COLO668 (cell line): ENCODE data around the gene TIFAB.
"Not testable (repeated sequence)": the region's sequence is repeated elsewhere in the genome, so short reads cannot be mapped to it uniquely, and the experiment has no call there.

Experiments
- DNase-seq: peaks from one replicate; lab custom pipeline; 2025; ENCODE audit not compliant: unreplicated experiment; lab: John Stamatoyannopoulos, UW

The TIFAB gene, protein sequence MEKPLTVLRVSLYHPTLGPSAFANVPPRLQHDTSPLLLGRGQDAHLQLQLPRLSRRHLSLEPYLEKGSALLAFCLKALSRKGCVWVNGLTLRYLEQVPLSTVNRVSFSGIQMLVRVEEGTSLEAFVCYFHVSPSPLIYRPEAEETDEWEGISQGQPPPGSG

DNA sequence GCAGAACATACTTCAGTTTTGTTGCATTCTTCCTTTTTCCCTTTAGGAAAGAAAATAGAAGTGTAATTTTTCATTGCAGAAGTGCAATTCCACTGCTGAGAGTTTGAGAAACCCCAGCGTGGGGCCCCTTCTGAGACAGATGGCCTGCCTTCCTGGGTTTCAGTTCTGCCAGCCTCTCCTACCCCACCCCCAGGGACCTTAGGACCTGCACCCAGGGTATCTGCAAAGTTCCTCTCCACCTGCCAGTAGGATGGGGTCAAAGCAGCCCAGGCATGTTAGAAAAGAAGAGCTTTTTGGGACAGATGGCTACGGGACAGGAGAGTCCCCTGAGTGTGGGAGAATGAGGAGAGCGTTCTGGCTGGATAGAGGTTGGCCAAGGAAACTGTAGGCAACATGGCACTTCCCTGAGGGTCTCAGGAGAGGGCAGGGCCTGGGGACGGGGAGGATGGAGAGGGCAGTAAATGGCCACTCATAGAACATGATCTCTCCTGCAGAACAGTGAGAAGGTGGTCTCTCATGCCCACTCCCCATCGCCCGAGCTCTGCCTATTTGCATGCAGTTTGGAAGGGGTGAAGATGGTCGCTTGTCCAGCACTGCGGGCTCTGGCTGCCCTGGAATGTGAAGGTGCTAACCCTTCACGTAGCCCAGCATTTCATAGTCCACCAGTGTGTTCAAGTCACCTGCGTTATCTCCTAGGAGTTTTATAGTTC lies at the start of gene TIFAB:
Gene TIFAB (minus strand): TSS at position 31 of the 710 bp plus-strand sequence. CDS start 2,412 bp downstream, outside the sequence.
- DNase-seq, result no peak

DNA sequence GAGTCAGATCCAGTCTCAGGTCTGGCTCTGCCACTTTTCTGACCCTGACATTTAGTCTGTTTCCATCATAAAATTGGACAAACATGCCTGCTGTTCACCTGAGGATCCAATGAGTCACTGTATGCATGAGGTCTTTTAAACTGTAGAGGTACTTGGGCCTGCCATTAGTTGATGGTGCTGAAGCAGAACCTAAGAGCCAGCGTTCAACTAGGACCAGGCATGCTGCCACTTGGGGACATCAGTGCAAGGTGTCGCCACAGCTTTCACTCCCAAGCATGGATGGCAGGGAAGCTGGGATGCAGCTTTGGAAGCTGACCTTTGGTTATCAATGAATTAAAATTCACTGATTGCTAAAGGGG lies 46.5 kb upstream of the TIFAB start:
- DNase-seq, result no peak

DNA sequence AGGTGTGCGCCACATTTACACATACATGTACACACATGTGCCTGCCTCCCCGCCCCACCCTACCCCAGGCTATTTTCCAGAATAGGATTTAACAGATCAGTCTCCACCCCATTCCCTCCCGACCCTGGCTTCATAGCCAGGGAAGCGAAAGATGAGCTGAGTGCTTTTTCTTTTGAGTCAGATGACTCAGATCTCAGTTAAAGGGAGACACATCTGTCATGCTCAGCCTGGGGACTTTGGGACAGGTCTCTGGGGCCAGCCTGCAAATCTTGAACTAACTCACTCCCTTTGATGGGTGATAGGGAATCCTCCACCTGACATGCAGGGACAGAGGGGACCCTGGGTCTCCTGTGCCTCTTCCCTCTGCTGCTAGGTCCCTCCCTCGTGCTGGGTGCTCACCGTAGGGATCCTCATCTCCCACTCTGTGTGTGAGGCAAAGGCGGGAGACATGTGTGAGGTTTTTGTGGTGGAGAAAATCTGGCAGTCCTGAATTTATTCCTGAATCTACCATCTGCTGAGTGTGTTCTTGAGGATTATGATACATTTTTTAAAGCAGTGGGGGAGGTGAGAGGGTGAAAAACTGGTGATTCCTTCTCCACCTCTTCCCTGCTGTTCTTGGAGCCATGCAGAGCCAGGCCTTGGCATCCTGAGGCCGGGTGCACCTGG lies 46.0 kb upstream of the TIFAB start:
- DNase-seq, result no peak

DNA sequence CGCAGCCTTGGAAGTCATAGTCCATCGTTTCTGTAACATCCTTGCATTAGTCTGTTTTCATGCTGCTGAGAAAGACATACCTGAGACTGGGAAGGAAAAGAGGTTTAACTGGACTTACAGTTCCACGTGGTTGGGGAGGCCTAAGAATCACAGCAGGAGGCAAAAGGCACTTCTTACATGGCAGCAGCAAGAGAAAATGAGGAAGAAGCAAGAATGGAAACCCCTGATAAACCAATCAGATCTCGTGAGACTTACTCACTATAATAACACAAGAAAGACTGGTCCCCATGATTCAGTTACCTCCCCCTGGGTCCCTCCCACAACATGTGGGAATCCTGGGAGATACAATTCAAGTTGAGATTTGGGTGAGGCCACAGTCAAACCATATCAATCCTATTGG lies 43.4 kb upstream of the TIFAB start:
- not testable (repeated sequence) for DNase-seq

DNA sequence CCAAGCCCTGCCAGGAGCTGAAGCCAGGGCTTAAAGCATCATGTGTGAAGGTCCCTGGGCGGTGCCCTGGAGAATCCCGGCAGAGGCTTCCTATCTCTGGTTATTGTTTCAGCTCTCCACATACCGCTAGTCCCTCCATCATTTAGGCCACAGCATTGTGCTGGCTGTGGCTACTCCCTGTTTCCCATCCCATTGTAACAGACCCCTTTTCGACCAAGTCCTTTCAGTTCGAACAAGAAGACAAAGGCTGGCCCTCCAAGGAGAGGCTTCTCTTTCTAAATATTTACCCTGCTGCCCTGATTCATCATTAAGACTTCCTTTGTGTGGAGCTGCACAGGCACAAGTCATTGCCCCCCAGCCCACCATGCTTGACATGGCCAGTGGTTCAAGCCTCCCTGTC lies 42.0 kb upstream of the TIFAB start:
- no peak for DNase-seq

DNA sequence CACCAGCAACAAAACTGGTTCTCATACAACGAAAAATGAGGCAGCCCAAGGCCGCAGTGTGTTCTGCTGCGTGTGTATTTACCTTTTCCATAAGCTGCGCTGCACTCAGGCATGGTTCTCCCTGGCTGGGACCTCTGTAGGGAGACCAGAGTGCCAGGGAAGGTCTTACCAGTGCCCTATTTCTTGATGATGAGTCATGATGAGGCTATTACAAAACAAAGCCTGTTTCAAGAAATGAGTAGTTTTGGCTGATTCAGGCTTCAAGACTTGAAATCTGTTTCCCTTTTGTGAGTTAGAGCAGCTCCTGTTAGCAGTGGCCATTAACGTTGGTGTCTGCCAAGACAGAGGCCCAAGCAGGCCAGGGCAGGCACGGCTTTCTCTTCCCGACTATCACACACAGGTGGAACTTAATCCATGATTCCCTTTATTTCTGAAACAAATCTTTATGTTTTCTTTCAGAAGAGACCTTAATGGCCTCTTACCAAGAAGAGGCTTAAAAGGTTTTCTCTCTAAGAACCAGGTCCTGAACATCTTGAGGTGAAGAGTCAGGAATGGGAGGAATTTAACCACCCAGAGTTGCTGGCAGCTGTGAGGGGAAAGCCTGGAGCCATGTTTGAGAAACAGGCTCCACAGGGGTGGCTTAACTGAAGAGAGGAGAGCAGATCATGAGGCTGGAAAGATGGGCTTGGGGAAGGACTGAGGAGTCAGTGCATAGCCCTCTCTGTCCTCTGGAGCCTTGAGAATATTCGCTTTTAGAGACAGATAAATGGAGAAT lies 41.4 kb upstream of the TIFAB start:
- DNase-seq, result no peak

DNA sequence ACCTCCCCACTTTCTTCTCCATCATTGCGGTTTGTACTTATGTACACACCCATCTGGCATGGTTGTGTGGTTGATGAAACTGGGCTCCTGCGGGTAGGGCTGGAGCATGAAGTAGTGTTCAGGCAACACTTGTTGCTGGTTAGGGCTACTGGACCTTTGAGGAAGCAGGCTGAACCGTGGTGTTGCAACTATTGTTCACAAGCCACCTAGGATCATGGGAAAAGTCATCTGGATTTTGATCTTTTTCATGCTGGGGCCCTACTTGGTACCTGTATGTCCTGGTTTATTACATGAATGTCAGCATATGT lies 40.1 kb upstream of the TIFAB start:
- peak; percentile 31 for DNase-seq

DNA sequence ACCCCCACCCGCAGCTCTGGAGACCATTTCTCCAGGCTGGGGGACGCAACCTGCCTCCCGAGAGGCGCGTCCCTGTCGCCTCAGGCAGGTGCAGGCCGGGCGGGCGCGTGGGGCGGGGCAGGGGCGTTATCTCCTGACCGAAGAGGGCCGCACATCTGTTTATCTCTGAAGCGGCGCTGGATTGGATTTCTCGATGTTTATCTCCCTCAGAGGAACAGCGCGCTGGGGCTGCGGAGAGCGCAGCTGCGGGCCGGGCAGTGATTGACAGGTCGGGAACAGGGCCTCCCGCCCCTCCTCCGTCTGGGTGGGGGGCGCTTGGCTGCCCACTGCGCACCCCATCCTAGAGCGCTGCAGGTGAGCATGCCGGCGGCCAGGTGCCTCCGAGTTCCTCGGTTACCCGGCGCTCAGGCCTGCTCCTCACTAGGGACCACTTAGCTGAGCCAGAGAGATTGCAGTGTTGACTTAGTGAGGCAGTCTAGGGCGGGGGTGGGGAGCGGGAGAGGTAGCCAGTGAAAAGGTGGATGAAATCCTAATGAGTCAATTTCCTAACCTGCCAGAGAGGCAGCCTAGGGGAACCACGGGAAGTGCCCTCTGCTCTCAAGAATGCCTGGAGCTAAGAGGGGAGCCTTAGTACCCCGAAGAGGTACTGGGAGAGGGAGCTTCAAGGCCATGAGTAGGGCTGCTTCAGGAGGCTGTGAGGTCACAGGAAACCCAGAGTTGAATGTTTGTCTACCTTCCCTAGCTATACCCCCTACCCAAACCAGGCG lies 39.6 kb upstream of the TIFAB start:
- peak; percentile 84 for DNase-seq

DNA sequence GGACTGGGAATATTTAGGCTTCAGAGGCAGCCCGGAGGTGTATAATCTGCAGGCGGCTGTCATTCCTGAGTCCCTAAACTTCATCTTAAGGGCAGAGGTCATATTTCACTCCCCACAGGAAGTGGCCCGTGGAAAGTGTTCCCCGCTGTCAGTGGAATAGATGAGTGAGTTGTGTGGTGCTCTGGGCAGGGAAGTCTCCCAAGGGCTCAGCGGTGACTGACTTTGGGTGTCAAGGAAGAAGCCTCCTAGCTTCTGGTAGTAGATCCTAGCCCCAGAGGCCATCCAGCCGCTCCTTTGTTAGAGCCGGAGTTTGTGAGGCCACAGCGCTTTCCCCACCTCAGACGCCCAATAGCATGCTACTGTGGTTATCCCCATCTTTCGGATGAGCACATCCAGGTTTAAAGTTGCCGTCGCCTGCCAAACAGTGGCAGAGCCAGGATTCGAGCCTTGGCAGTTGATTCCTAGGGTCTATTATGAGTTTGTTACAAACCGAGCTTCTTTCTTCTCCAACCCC lies 38.9 kb upstream of the TIFAB start:
- DNase-seq, result peak; percentile 27

DNA sequence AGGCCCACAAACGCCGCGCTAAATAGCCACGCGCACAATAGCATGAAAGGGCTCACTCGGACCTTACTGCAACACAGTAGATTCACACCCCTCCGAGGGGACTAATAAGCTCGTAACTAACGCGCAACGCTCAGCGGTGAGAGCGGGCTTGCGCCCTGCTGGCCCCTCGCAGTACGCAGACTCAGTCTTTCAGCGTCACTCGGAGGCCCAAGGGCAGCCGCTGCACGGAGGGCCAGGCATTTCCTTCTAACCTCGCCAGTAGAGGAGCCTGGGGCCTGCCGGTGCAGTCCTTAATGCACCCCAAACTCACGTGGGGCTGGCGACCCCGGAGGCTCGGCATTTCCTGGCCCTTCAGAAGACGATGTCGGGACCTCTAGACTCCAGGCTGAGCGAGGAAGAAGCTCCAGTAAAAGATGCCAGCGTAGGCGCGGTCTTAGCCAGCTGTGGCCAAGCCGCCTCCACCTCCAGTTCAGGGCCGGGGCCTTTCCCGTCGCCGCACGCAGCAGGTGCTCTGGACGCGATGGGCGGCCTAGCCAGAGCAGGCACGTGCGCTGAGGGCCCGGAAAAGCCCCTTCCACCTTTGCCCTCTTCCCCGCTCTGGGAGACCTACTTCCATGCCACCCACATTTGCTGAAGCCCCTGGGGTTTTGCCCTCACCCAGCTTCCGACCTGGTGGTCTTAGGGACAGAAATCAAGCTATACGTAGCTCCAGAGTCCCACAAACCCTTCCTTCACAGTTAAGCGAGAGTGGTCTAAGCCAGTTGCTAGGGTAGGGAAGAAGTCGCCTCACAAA lies 38.3 kb upstream of the TIFAB start:
- peak; percentile 50 for DNase-seq

DNA sequence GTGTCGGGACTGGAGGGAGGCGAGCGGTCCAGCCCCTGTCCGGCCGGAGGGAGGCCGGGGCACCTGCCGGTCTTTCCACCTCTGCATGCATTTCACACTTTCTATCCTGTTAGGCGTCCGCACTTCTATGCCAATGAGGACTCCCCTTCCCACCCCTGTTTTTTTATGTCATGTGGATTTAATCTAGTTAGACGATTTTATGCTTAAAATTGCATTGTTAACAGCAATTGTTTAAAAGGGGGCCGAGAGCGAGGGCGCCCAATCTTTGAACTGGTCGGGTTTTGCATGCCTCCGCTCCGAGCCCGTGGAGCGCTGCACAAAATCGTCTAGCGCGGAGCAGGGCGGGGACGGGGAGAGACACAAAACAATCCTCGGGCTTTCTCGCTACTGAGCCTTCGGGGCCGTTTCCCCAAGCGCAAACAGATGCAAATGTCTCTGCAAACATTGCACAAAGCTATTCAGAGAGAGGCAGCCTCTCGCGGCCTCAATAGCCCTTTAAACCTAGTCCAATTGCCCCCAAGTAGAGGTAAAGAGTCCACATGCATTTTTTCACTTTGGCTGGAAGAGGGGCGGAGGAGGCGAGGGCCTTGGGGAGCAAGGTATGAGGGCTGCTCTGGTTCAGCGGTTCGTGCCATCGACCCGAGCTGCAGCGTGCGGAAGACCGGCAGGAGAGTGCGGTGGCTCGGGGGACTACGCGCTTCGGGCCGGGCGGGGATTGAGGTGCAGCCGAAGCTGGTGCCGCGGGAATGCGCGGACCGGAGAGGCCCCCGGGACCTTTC lies 37.5 kb upstream of the TIFAB start:
- DNase-seq, result peak; percentile 50

DNA sequence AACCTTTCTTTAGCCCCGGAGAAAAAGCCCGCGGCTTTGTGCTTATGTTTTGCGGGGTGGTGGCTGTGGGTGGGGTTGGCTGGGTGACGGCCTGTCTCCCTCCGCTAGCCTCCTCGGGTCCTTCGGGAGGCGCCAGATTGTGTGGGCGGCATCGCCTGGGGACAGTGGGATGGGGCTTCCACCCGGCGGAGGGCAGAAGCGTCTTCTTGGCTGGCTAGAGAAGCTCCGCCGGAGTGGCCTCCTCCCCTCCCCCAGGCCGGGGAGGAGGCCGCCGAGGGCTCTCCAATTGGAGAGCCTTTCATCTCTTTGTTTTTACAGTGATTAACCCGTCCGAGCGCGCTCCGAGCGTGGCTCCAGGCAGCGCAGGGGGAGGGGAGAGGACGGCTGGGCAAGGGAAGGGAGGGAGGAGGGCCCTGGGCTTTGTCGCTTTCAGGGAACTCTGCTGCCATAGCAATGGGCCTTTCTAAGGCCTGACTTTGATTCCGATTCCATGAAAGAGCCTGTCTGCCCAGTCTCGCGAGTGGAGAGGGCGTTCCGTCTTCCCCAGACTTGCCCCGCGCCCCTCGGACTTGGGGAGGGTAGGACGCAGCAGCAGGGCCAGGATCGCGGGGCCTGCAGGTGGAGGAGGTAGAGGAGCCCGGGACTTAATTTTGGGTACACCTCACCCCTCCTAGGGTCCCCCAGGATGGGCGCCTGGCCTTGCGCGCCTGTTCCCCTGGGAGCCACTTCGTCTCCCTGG lies 36.7 kb upstream of the TIFAB start:
- DNase-seq, result peak; percentile 69

DNA sequence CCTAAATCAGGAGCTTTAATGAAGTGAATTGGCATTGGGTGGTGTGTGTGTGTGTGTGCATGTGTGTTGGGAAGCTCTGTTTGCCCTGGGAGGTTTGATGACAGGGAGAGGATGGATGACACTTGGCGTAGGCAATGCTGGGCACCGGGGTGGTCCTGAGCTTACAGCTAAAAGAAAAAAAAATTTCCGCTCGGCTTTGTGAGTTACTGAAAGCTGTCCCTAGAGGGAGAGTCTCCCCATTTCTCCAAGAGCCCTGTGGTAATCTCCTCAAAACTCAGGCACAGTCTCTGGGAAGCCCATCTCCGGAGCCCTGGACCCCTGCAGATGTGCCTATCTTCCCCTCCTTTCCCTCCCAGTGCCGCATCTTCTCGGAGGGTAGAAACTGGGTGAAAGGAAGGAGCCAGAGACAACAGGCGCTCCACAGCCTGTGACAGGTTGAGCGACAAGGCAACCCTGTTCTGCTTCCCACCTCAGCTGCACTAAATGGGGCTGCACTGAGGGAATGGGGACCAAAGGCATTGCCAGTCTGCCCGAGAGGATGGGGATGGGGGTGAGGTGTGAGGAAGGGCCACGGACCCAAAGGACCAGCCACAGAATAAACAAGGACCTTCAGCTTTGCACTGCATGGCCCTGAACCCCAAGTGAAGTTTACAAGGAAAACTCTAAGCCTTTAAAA lies 35.8 kb upstream of the TIFAB start:
- no peak for DNase-seq

DNA sequence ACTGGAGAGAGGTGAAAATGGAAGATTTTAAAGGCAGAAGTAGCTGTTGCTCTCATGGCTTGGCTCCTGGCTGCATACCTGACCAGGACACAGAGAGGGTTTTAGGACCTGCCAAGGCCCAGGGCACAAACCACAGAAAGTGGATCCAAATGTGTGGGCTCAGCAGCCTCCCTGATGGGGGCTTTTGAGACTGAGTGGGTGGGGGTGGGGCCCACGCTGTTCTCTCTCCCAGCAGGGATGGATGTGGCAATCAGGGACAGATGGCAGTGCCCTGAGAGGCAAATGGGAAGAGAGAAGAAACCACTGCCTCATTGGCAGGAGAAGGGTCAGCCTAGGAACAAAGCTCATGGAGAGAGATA lies 34.9 kb upstream of the TIFAB start:
- no peak for DNase-seq

DNA sequence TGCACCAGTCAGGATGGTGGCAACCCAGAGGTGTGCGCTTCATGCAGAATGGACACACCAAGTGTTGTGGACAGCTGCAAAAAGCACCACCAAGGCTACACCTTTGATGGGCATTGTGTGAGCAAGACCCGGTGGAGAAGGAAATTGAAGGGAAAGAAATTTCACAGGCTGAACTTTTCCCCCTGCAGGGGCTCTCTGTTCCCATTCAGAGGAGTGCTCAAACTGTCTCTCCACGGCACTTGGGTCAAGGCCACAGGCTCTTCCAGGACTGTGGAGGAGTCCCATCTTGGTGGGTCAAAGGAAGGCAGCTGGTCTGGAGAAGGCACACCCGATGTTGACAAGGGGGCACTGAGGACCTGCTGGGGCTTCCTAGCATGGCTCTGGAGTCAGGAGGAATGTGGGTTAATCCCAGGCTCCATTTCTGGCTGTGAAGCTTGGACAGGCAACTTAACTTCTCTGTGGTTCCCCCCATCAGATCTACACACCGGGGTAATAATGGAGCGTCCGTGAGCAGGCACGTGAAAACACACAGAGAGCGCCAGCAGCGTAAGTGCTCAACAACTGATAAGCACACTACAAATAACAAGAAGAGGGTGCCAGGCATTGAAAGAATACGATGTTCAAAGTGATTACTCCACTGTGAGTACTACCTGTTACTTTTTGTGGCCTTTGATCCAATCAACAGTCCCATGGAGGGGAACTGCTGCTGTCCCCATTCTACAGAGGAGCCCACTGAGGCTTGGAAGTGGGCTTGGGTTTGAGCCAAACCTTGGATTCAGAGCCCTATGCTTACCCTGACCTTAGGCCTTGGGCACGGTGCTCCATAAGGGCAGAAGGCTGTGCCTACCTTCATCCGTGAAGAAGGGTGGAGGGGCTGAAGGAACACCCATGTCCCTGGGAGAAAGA lies 34.2 kb upstream of the TIFAB start:
- DNase-seq, result no peak

DNA sequence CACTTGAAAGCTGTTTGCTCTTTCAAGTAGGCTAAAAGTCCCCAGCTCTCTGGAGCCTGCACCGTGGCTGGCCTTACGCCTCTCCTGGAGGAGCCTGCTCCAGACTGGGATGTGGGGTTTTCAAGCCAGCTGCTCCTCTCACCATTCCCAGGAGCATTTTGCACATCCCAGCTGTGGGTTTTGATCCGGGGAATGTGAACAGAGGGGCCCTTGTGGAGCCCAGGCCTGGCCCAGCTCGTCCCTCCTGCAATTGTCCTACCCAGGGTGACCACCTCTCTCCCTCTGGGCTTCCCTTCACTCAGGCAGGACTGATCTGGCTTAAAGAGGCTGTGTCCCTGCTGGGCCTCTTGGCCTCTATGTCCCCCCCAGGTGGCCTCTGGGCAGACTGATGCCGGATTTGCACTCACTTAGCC lies 32.5 kb upstream of the TIFAB start:
- DNase-seq, result peak; percentile 3

DNA sequence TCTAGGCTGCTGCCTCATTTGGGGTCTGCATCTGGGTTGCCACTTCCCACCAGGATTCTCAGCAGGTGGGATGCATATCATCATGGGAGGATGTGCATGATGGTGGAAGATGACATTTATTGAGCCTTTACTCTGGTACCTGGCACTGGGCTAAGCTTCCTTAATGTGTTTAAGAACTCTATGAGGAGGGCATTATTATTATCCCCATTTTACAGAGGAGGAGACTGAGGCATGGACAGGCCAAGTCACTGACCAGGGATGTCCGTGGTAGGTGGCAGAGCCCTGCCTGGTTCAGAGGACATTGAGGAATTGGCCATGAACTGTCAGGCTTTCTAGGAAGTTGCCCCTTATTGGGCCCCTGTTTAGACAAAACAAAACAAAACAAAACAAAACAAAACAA lies 31.1 kb upstream of the TIFAB start:
- no peak for DNase-seq
